Measurements from ENCODE around the gene MYBPC3.

The MYBPC3 gene

DNA sequence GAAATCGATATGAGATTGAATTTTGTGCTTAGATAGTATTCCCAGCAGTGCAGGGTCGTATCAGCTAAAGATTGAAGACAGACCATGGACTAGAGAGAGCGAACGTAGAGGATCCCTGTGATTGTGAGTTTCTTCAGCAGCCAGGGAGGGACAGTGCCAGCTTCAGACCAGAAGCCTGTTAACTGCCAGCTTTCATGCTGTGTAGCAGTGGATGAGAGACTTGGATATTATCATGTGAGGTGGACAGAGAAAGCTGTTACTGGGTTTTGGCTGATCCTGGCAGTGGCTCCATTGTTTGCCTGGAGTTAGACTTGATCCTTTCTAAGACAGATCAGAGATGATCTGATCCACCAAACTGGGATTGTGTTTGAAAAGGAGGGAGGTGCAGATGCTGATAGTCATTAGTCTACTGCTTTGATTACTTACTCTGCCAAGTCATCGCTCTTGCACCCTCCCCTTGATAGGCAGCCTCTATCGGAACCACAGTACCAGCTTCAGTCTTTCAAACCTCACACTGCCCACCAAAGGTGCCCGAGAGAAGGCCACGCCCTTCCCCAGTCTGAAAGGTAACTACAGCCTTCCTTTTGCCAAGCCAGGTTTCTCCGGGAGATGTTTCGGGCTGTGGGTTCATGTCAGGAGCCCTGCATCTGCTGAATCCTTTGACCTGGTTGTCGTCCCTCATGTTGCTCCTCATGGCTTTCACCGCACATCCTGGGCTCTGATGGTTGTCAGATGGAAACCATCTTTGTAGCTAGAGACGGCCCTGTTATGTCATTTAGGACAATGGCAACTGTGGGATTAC lies 66.3 kb downstream of the MYBPC3 start:
- no peak overlapping the region for H3K27ac ChIP-seq
- no peak for DNase-seq (ENCODE audit: low spot score)
- H3K4me3 ChIP-seq = no peak overlapping the region
- TF ChIP-seq, protein P1, sequence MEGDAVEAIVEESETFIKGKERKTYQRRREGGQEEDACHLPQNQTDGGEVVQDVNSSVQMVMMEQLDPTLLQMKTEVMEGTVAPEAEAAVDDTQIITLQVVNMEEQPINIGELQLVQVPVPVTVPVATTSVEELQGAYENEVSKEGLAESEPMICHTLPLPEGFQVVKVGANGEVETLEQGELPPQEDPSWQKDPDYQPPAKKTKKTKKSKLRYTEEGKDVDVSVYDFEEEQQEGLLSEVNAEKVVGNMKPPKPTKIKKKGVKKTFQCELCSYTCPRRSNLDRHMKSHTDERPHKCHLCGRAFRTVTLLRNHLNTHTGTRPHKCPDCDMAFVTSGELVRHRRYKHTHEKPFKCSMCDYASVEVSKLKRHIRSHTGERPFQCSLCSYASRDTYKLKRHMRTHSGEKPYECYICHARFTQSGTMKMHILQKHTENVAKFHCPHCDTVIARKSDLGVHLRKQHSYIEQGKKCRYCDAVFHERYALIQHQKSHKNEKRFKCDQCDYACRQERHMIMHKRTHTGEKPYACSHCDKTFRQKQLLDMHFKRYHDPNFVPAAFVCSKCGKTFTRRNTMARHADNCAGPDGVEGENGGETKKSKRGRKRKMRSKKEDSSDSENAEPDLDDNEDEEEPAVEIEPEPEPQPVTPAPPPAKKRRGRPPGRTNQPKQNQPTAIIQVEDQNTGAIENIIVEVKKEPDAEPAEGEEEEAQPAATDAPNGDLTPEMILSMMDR (IDR thresholded peaks at IDR 0.05) = no peak

DNA sequence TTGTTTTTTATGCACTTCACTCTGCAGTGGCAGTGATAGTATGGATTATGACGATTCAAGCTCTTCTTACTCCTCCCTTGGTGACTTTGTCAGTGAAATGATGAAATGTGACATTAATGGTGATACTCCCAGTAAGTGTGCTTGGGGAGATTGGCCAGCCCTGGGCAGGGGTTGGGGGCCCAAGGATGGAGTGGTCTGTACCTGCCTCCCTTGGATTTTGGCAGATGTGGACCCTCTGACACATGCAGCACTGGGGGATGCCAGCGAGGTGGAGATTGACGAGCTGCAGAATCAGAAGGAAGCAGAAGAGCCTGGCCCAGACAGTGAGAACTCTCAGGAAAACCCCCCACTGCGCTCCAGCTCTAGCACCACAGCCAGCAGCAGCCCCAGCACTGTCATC lies 68.4 kb downstream of the MYBPC3 start:
- Histone ChIP-seq H3K4me3 (no peak overlapping the region), H3K27ac (no peak overlapping the region)
- DNase-seq (ENCODE audit: low spot score) = no peak
- TF ChIP-seq, protein P1 (IDR thresholded peaks at IDR 0.05) = no peak

DNA sequence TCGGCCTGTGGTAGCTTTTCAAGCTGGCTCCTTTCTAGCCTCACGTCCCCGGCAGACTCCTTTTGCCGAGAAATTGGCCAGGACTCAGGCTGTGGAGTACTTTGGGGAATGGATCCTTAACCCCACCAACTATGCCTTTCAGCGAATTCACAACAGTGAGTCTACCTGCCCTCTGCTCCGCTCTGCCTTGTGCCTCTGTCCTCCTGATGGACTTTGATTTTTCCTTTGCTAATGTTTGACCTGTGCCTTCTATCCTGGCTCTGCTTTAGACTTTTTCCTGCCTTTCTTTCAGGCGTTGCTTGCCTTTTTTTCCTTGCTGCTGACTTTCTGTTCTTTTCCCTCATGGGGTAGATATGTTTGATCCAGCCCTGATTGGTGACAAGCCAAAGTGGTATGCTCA lies 70.0 kb downstream of the MYBPC3 start:
- Histone ChIP-seq H3K4me3 (no peak overlapping the region), H3K27ac (no peak overlapping the region)
- DNase-seq (ENCODE audit: low spot score) = no peak
- TF ChIP-seq, protein P1 (IDR thresholded peaks at IDR 0.05) = no peak
